H1 (cell line): Measurements from ENCODE around the gene CPSF4L. TPM values are rescaled to one million over a fixed set of nuclear protein-coding genes. Genes with fewer than 3 reads are reported as not detected.

Source experiments
- CTCF ChIA-PET: fragments of 300-600 bp; sonication (Branson Sonifier 250); formaldehyde crosslinking; loops from one replicate; lab custom pipeline; 2021; ENCODE audit not compliant: partially characterized antibody; lab: Charles Lee
- POLR2A ChIA-PET: fragments of 300-600 bp; sonication (Branson Sonifier 250); formaldehyde crosslinking; loops from one replicate; lab custom pipeline; 2021; ENCODE audit warnings: inconsistent platforms; ENCODE audit not compliant: partially characterized antibody; lab: Charles Lee
- DNase-seq, 2 experiments: peaks; one replicate each; pipeline versions ENCODE4 v3.0.0 to v3.0.0-alpha.2; 2010 to 2022; ENCODE audit warnings: low spot score in 2 of 2, low read depth in 1 of 2, mixed read lengths in 1 of 2
- FAIRE-seq: peaks from 2 replicates; lab custom pipeline; 2011; peaks lifted over from hg19 to GRCh38; lab: Jason Lieb, UNC
- H2AFZ ChIP-seq: 2 replicates; pipeline ENCODE4 v1.8.1; 2012; ENCODE audit warnings: low read length, inconsistent platforms
- H2AK5ac ChIP-seq: 2 replicates; pipeline ENCODE4 v1.6.1; 2013; ENCODE audit warnings: low read depth, low read length
- H2BK120ac ChIP-seq: replicated peaks from 2 replicates; pipeline ENCODE3; 2013; ENCODE audit warnings: low read depth, low read length, inconsistent platforms
- H2BK12ac ChIP-seq: 2 replicates; pipeline ENCODE4 v1.6.1; 2013; ENCODE audit warnings: low read depth, low read length
- H2BK15ac ChIP-seq: 2 replicates; pipeline ENCODE4 v1.6.1; 2013; ENCODE audit warnings: low read length
- H2BK20ac ChIP-seq: 2 replicates; pipeline ENCODE4 v1.6.1; 2013; ENCODE audit warnings: low read length
- H2BK5ac ChIP-seq: 2 replicates; pipeline ENCODE4 v1.6.1; 2013; ENCODE audit warnings: low read depth, low read length
- H3K14ac ChIP-seq: 2 replicates; pipeline ENCODE4 v1.6.1; 2013; ENCODE audit warnings: inconsistent platforms; ENCODE audit not compliant: insufficient read length
- H3K18ac ChIP-seq: 2 replicates; pipeline ENCODE4 v1.6.1; 2013; ENCODE audit warnings: low read length; ENCODE audit errors: extremely low read depth
- H3K23ac ChIP-seq: 2 replicates; pipeline ENCODE4 v1.6.1; 2013; ENCODE audit warnings: inconsistent platforms; ENCODE audit not compliant: insufficient read length
- H3K23me2 ChIP-seq: 2 replicates; pipeline ENCODE4 v1.6.1; 2013; ENCODE audit warnings: low read depth, low read length
- H3K27ac ChIP-seq: 2 replicates; pipeline ENCODE4 v1.6.1; 2011; ENCODE audit warnings: low read depth, low read length, inconsistent platforms
- H3K27me3 ChIP-seq, 4 experiments: replicated peaks in 1 of 4; 1 replicate in 1 of 4; 2 replicates in 3 of 4; pipeline versions ENCODE4 v1.6.1 to v1.8.1; 2011 to 2013; ENCODE audit warnings: low read length in 3 of 4, mild to moderate bottlenecking in 3 of 4, inconsistent platforms in 2 of 4, mixed read lengths in 2 of 4, moderate library complexity in 1 of 4; ENCODE audit not compliant: control insufficient read depth in 3 of 4, insufficient read depth in 3 of 4; ENCODE audit errors: extremely low read depth in 1 of 4
- H3K36me3 ChIP-seq, 4 experiments: 2 replicates each; pipeline versions ENCODE4 v1.6.1 to v1.8.1; 2011 to 2013; ENCODE audit warnings: mild to moderate bottlenecking in 4 of 4, low read length in 3 of 4, moderate library complexity in 2 of 4, control low read depth in 1 of 4, inconsistent platforms in 1 of 4; ENCODE audit not compliant: insufficient read depth in 4 of 4, control insufficient read depth in 2 of 4
- H3K4ac ChIP-seq: replicated peaks from 2 replicates; pipeline ENCODE3; 2013; ENCODE audit warnings: low read length, low read depth, mixed read lengths, inconsistent platforms; ENCODE audit not compliant: insufficient read length
- H3K4me1 ChIP-seq, 4 experiments: replicated peaks in 1 of 4; 1 replicate in 1 of 4; 2 replicates in 3 of 4; pipeline versions ENCODE4 v1.6.1 to v1.8.1; 2011 to 2013; ENCODE audit warnings: low read length in 3 of 4, inconsistent platforms in 2 of 4, mixed read lengths in 1 of 4; ENCODE audit not compliant: insufficient read depth in 4 of 4, control insufficient read depth in 3 of 4
- H3K4me2 ChIP-seq, 2 experiments: 2 replicates each; pipeline versions ENCODE4 v1.6.1 to v1.8.1; 2011 to 2013; ENCODE audit warnings: low read depth in 2 of 2, low read length in 2 of 2, control low read depth in 1 of 2, inconsistent platforms in 1 of 2, mild to moderate bottlenecking in 1 of 2; ENCODE audit not compliant: insufficient read depth in 1 of 2
- H3K4me3 ChIP-seq, 4 experiments: fragments of 200-600, 300-600 bp in 1 of 4; sonication (generic), shearing (Covaris generic), sonication (Bioruptor Twin) in 1 of 4; 2 replicates each; pipeline versions ENCODE4 v1.5.1 to v1.8.1; 2011 to 2016; ENCODE audit warnings: low read length in 4 of 4, low read depth in 3 of 4, control low read depth in 2 of 4, inconsistent platforms in 2 of 4, mild to moderate bottlenecking in 2 of 4, mixed read lengths in 1 of 4, moderate library complexity in 1 of 4; ENCODE audit not compliant: insufficient read depth in 2 of 4; ENCODE audit errors: extremely low read depth in 1 of 4
- H3K56ac ChIP-seq: replicated peaks from 2 replicates; pipeline ENCODE3; 2013; ENCODE audit warnings: low read depth, mild to moderate bottlenecking, mixed read lengths, low read length, inconsistent platforms; ENCODE audit not compliant: insufficient read length
- H3K79me1 ChIP-seq: 2 replicates; pipeline ENCODE4 v1.6.1; 2013; ENCODE audit warnings: low read depth, low read length, control low read depth
- H3K79me2 ChIP-seq, 2 experiments: 2 replicates each; pipeline versions ENCODE4 v1.6.1 to v1.8.1; 2012 to 2013; ENCODE audit warnings: low read length in 2 of 2, mild to moderate bottlenecking in 2 of 2, inconsistent platforms in 1 of 2; ENCODE audit not compliant: insufficient read depth in 2 of 2, control insufficient read depth in 1 of 2
- H3K9ac ChIP-seq, 4 experiments: replicated peaks in 1 of 4; 1 replicate in 1 of 4; 2 replicates in 3 of 4; pipeline versions ENCODE4 v1.6.1 to v1.8.1; 2011 to 2013; ENCODE audit warnings: low read depth in 3 of 4, low read length in 3 of 4, control low read depth in 2 of 4, mild to moderate bottlenecking in 2 of 4, moderate library complexity in 2 of 4, inconsistent platforms in 1 of 4; ENCODE audit errors: extremely low read depth in 1 of 4
- H3K9me3 ChIP-seq, 2 experiments: 2 replicates each; pipeline versions ENCODE4 v1.6.1 to v1.8.1; 2012 to 2013; ENCODE audit warnings: mild to moderate bottlenecking in 2 of 2, moderate library complexity in 2 of 2, control low read depth in 1 of 2, inconsistent platforms in 1 of 2, low read depth in 1 of 2, low read length in 1 of 2, mixed read lengths in 1 of 2; ENCODE audit not compliant: insufficient read depth in 2 of 2
- H4K20me1 ChIP-seq, 2 experiments: replicated peaks in 1 of 2; 2 replicates each; pipeline versions ENCODE3 to v1.8.1; 2011 to 2013; ENCODE audit warnings: inconsistent platforms in 2 of 2, low read length in 2 of 2, mild to moderate bottlenecking in 1 of 2; ENCODE audit not compliant: insufficient read depth in 2 of 2, control insufficient read depth in 1 of 2
- H4K5ac ChIP-seq: 2 replicates; pipeline ENCODE4 v1.6.1; 2013; ENCODE audit warnings: low read length, low read depth, mixed read lengths, inconsistent platforms; ENCODE audit not compliant: insufficient read length
- H4K8ac ChIP-seq: 2 replicates; pipeline ENCODE4 v1.8.0; 2013; ENCODE audit warnings: mild to moderate bottlenecking, moderate library complexity, low read length, inconsistent platforms; ENCODE audit not compliant: insufficient read depth; ENCODE audit errors: extremely low read depth
- H4K91ac ChIP-seq: replicated peaks from 2 replicates; pipeline ENCODE3; 2013; ENCODE audit warnings: low read length, mixed read lengths, inconsistent platforms; ENCODE audit not compliant: insufficient read length
- CHD2 ChIP-seq: IDR thresholded peaks from 2 replicates; pipeline ENCODE4 v1.6.1; 2012; ENCODE audit warnings: low read length, improper control_type of control experiment
- CTBP2 ChIP-seq: IDR thresholded peaks from 2 replicates; pipeline ENCODE4 v1.7.0; 2011; ENCODE audit warnings: borderline replicate concordance, mild to moderate bottlenecking, moderate library complexity, mixed read lengths, low read length; ENCODE audit not compliant: insufficient read depth, insufficient read length
- CTCF ChIP-seq, 3 experiments: IDR thresholded peaks; 1 replicate in 2 of 3; 2 replicates in 1 of 3; pipeline versions ENCODE4 v1.5.1 to v1.6.1; 2011; ENCODE audit warnings: low read length in 3 of 3, mild to moderate bottlenecking in 3 of 3, inconsistent platforms in 2 of 3, low read depth in 1 of 3, moderate library complexity in 1 of 3; ENCODE audit not compliant: insufficient read depth in 1 of 3; ENCODE audit errors: control extremely low read depth in 1 of 3
- HDAC6 ChIP-seq: IDR thresholded peaks from one replicate; pipeline ENCODE4 v1.7.1; 2012; ENCODE audit warnings: low read depth, mild to moderate bottlenecking, inconsistent platforms, low read length, moderate library complexity
- KDM4A ChIP-seq: IDR thresholded peaks from one replicate; pipeline ENCODE4 v1.7.1; 2012; ENCODE audit warnings: low read depth, mild to moderate bottlenecking, moderate library complexity, low read length, inconsistent platforms; ENCODE audit not compliant: severe bottlenecking
- RXRA ChIP-seq: IDR thresholded peaks from 2 replicates; pipeline ENCODE4 v1.6.1; 2011; ENCODE audit warnings: low read depth, mild to moderate bottlenecking, low read length, moderate library complexity; ENCODE audit not compliant: insufficient read depth
- SIRT6 ChIP-seq: IDR thresholded peaks from one replicate; pipeline ENCODE4 v1.7.1; 2012; ENCODE audit warnings: low read length, inconsistent platforms
- SP4 ChIP-seq: IDR thresholded peaks from 2 replicates; pipeline ENCODE4 v1.6.1; 2012; ENCODE audit warnings: low read length, inconsistent platforms
- TCF12 ChIP-seq: IDR thresholded peaks from 2 replicates; pipeline ENCODE4 v1.6.1; 2011; ENCODE audit warnings: low read depth, mild to moderate bottlenecking, low read length
- USF2 ChIP-seq: IDR thresholded peaks from 2 replicates; pipeline ENCODE4 v1.6.1; 2011; ENCODE audit warnings: low read length, improper control_type of control experiment
- WGBS, 2 experiments: shearing (Covaris generic) in 1 of 2; methylation state at CpG; one replicate each; pipeline versions ENCODE4 v1.1.6 to v1.1.7; 2013 to 2015; ENCODE audit warnings: low lambda C conversion rate in 2 of 2, mixed read lengths in 2 of 2, inconsistent platforms in 1 of 2, low coverage in 1 of 2, missing lambda C conversion rate in 1 of 2; ENCODE audit not compliant: insufficient replicate concordance in 2 of 2, insufficient coverage in 1 of 2, insufficient read length in 1 of 2; ENCODE audit errors: extremely low coverage in 1 of 2, missing lambda C conversion rate in 1 of 2; 5-methylcytosine and 5-hydroxymethylcytosine counted together
- polyA plus RNA-seq, 7 experiments: library from polyadenylated mRNA; depleted of rRNA in 3 of 7; stranded (reverse) in 5 of 7; unstranded in 2 of 7; fragments of >200 nt in 5 of 7; fragments of 200-250 nt in 2 of 7; gene quantifications; 1 replicate in 5 of 7; 2 replicates in 1 of 7; 4 replicates in 1 of 7; pipeline versions ENCODE4 v1.2.1 to v1.2.3, GENCODE V29; 2011 to 2013; ENCODE audit warnings: missing spikeins in 2 of 7, mixed read lengths in 2 of 7
- total RNA-seq: library from RNA; stranded (reverse); fragmentation: NEBNext Ultra II Directional; extraction: Animal tissue kit (Norgen Biotek cat#: 25700); gene quantifications from 2 replicates; pipeline ENCODE4 v1.2.1, GENCODE V29; 2021

CPSF4L gene
- total and polyA plus RNA-seq, 2 of the 8 experiments (the other 6 are each of a cell fraction or from before 2014, with no cell fraction given), result not detected

GRCh38 chr17:73302189-73302588 lies 40.5 kb upstream of the CPSF4L start:
- Histone ChIP-seq H2BK15ac (no peak overlapping the region), H3K4me1 (peaks cover 8 to 14% (median 12%) of the 10 kb centered on the region in 4 experiments), H2AFZ (no peak overlapping the region), H3K79me2 (peaks cover 0 to 25% of the 10 kb centered on the region in 2 experiments; a peak in 1 of 4 replicates), H3K27ac (no peak overlapping the region), H3K9me3 (no peaks in the 10 kb centered on the region), H3K27me3 (no peaks in the 10 kb centered on the region), H3K4me2 (no peak overlapping the region), H3K56ac (no peak overlapping the region), H2AK5ac (no peak overlapping the region), H3K23ac (no peak overlapping the region), H3K14ac (no peak overlapping the region), H4K8ac (no peak overlapping the region), H3K79me1 (no peaks in the 10 kb centered on the region; the same call in none of the 2 replicates), H2BK5ac (no peak overlapping the region), H4K20me1 (peaks cover 0 to 2% of the 10 kb centered on the region in 2 experiments), H3K9ac (no peak overlapping the region), H3K18ac (no peak overlapping the region), H2BK120ac (no peak overlapping the region), H3K36me3 (no peaks in the 10 kb centered on the region), H2BK20ac (no peak overlapping the region), H4K91ac (no peak overlapping the region), H3K23me2 (no peaks in the 10 kb centered on the region), H4K5ac (no peak overlapping the region), H3K4me3 (no peak overlapping the region), H2BK12ac (no peak overlapping the region), H3K4ac (no peak overlapping the region)
- ChIA-PET CTCF (interaction anchor here (0.7 to 6.1 kb wide), 7 partner anchors 8 to 521 kb away, joined by 3 to 39 read pairs (median 3); partner anchors contain the start of gene CDC42EP4), POLR2A (interaction anchor here (1.7 kb wide), 1 partner anchor 9 kb away, joined by 5 read pairs; no protein-coding TSS in a partner anchor)
- FAIRE-seq (no peak), DNase-seq (no peak)
- 93% methylated on average over 3 of the region's 3 CpGs; no CpG with 5 or more reads in 1 of the 2 experiments for WGBS, 2 experiments
- TF ChIP-seq TCF12 (no peak), SP4 (no peak), KDM4A (no peak), SIRT6 (no peak), CTCF (IDR thresholded peaks at IDR 0.05; ENCODE audit: control extremely low read depth in 1 of 3, insufficient read depth in 1 of 3, low read depth in 1 of 3, low read length in 3 of 3) (no peak), USF2 (no peak), HDAC6 (no peak), CHD2 (no peak), RXRA (no peak), CTBP2 (no peak)
